Measurements from ENCODE around the gene UVSSA. TPM values are rescaled to one million over a fixed set of nuclear protein-coding genes. Genes with fewer than 3 reads are reported as not detected.

The UVSSA gene
- polyA plus RNA-seq, 1 of the 3 experiments (the other 2 are of a cell fraction): 14.9 TPM

GRCh38 chr4:1362046-1362445 is 15.0 kb downstream of the UVSSA start (continued):
- TF ChIP-seq REST (IDR thresholded peaks at IDR 0.05; ENCODE audit: low read depth, low read length): no peak
- TF ChIP-seq USF2 (IDR thresholded peaks at IDR 0.05; ENCODE audit: borderline replicate concordance, low read depth, low read length): no peak
- TF ChIP-seq EZH2phosphoT487 (IDR thresholded peaks at IDR 0.05; ENCODE audit: borderline replicate concordance, low read depth): no peak
- no peak for TF ChIP-seq RXRA (IDR thresholded peaks at IDR 0.05; ENCODE audit: borderline replicate concordance, low read depth)
- no peak for TF ChIP-seq EP300 (IDR thresholded peaks at IDR 0.05; ENCODE audit: borderline replicate concordance in 1 of 2, low read depth in 1 of 2, low read length in 1 of 2)
- TF ChIP-seq TCF12 (IDR thresholded peaks at IDR 0.05): no peak

- CTCF ChIA-PET: interaction anchor here (0.7 kb wide), 2 partner anchors 266 to 267 kb away, joined by 3 read pairs; no protein-coding TSS in a partner anchor
- H3K4me2 ChIP-seq: no peak overlapping the region
- H3K4me3 ChIP-seq (ENCODE audit: low read depth in 2 of 2, low read length in 1 of 2): no peak overlapping the region
- DNase-seq: no peak
- POLR2A ChIA-PET: interaction anchor here (0.7 kb wide), 1 partner anchor 534 kb away, joined by 3 read pairs; no protein-coding TSS in a partner anchor
- no peaks in the 10 kb centered on the region for H3K79me2 ChIP-seq (ENCODE audit: insufficient read depth)
- no peaks in the 10 kb centered on the region for H3F3A ChIP-seq (replicated peaks; ENCODE audit: insufficient read depth)
- peaks cover 0 to 52% of the 10 kb centered on the region in 2 experiments for H3K36me3 ChIP-seq (replicated peaks in 1 of 2; ENCODE audit: control insufficient read depth in 1 of 2, insufficient read depth in 2 of 2, low read length in 1 of 2)
- WGBS (ENCODE audit: low lambda C conversion rate): over 99% methylated on average over 14 of the region's 17 CpGs
- peaks cover 3% of the 10 kb centered on the region; the same call in 1 of the 2 replicates for H4K20me1 ChIP-seq (ENCODE audit: insufficient read depth)
- peaks cover 0 to 9% of the 10 kb centered on the region in 2 experiments; a peak in 1 of 4 replicates for H3K4me1 ChIP-seq (ENCODE audit: control insufficient read depth in 1 of 2, insufficient read depth in 2 of 2, low read depth in 1 of 2, low read length in 1 of 2)
- no peaks in the 10 kb centered on the region for H3K27me3 ChIP-seq (ENCODE audit: insufficient read depth)
- no peaks in the 10 kb centered on the region for H3K9me3 ChIP-seq
- TF ChIP-seq MXI1 (IDR thresholded peaks at IDR 0.05; ENCODE audit: low read depth, low read length): no peak
- TF ChIP-seq CTCF (IDR thresholded peaks at IDR 0.05): no peak
- no peak for TF ChIP-seq POLR2AphosphoS5 (IDR thresholded peaks at IDR 0.05; ENCODE audit: low read depth, low read length)
- no peak for TF ChIP-seq RCOR1 (IDR thresholded peaks at IDR 0.05; ENCODE audit: low read length)
- no peak for TF ChIP-seq EZH2phosphoT487 (IDR thresholded peaks at IDR 0.05; ENCODE audit: borderline replicate concordance, low read depth)
- no peak for TF ChIP-seq FOXM1 (IDR thresholded peaks at IDR 0.05; ENCODE audit: low read depth)
- no peak for TF ChIP-seq MEF2A (IDR thresholded peaks at IDR 0.05; ENCODE audit: borderline replicate concordance, low read depth)
- TF ChIP-seq GATA2 (CRISPR knock-in tag; IDR thresholded peaks at IDR 0.05): no peak
- no peak for TF ChIP-seq FOSL2 (IDR thresholded peaks at IDR 0.05; ENCODE audit: borderline replicate concordance, low read depth)
- TF ChIP-seq JUND (IDR thresholded peaks at IDR 0.05): no peak
- no peak for TF ChIP-seq TAF1 (IDR thresholded peaks at IDR 0.05; ENCODE audit: borderline replicate concordance, low read depth, low read length)
- no peak for TF ChIP-seq NFIC (IDR thresholded peaks at IDR 0.05; ENCODE audit: borderline replicate concordance)
- TF ChIP-seq SIN3A (IDR thresholded peaks at IDR 0.05; ENCODE audit: borderline replicate concordance, low read depth, low read length): no peak
- H3K9me2 ChIP-seq: no peaks in the 10 kb centered on the region
- H3K27ac ChIP-seq (ENCODE audit: low read depth in 2 of 2, low read length in 1 of 2): no peak overlapping the region
- no peak overlapping the region for H3K9ac ChIP-seq
- H2AFZ ChIP-seq (ENCODE audit: low read depth): no peak overlapping the region
These were observed 15.5 kb downstream of the UVSSA start for GRCh38 chr4:1362521-1362920.

All from SK-N-SH (cell line).